Fibroblast of skin of right quadriceps (primary cell): Measurements from ENCODE around the gene CCDC15.
"Not testable (repeated sequence)": the region's sequence is repeated elsewhere in the genome, so short reads cannot be mapped to it uniquely, and the experiment has no call there.

Experiments used
- DNase-seq: peaks from one replicate; pipeline ENCODE4 v3.0.0-alpha.2; 2013

The CCDC15 gene

DNA sequence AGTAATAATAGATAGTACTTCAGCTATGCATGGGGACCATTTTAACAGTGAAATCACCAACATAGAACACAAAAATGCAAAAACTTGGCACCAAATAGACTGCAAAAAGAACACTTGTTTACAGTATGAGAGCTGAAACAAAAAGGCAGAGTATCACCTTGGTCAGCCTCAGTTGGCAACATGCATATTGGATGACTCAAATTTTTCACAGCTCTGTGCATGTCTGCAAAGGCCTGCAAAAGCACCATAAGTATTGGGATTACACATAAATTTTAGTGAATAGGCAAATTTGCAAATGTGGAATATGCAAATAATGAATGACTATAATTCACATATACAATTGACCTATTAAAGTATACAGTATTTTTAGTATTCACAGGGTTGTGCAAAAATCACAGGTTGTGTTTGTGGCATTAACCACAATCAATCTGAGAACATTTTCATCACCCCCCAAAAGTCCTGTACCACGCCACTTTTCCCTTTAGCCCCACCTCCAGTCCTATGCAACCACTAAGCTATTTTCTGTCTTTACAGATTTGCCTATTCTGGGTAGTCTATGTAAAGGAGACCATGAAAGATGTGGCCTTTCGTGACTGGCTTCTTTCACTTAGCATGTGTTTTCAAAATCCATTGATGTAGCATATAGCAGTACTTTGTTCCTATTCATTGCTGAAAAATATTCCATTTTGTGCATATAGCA lies 47.2 kb downstream of the CCDC15 start:
- DNase-seq, result no peak

DNA sequence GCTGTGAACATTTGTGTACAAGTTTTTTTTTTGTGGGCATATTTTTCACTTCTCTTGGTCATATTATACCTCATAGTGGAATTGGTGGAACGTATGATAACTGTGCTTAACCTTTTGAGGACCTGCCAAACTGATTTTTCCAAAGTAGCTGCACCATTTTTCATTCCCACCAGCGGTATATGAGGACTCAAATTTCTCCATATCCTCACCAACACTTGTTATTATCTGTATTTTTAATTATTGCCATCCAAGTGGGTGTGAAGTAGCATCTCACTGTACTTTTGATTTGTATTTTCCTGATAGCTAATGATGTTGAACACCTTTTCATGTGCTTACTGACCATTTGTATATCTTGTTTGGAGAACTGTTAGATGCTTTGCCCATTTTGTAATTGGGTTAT lies 47.8 kb downstream of the CCDC15 start:
- no peak for DNase-seq

DNA sequence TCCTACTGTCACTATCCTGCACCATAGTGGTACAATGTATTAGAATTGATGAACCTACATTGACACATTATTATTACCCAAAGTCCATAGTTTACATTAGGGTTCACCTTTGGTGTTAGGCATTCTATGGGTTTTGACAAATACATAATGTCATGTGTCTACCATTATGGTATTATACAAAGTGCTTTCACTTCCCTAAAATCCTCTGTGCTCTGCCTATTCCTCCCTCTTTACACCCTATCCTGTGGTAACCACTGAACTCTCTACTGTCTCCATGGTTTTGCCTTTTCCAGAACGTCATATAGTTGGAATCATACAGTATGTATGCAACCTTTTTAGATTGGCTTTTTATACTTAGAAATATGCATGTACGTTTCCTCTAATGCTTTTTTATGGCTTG lies 51.5 kb downstream of the CCDC15 start:
- no peak for DNase-seq

DNA sequence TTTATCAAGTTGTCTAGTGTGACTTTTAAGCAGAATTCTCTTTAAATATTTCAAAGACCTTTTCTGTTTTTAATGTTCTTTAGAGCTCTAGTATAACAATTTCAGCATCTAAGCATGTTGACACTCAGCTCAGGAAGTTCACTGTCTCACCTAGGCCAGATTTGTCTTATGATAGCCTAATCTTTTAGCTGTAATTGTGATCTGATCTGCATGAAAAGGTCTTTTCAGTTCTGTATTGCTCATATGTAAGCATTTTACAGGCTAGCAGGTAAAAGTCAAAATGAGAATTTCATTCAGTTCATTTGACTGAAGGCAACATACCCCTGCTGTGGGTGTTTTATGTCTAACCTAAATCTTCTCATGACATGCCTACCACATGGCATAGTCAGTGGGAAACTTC lies 62.4 kb downstream of the CCDC15 start:
- no peak for DNase-seq

DNA sequence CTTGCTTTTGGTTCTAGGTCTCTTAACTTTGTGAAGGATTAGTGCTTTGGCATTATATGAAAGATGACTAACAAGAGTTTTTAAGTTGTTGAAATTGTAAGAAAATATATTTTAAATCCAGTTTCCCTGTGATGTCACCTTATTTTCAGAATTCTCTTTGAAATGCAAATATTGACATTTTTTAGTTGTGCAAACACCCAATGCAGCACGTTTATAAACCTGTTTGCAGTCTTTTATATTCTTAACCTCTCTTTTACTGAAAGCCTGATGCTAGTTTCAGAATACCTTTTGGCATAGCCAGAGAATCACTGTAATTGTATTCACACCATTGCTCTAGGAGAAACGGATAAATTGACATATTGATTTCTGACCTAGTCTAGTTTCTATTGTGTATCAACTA lies 66.3 kb downstream of the CCDC15 start:
- no peak for DNase-seq

DNA sequence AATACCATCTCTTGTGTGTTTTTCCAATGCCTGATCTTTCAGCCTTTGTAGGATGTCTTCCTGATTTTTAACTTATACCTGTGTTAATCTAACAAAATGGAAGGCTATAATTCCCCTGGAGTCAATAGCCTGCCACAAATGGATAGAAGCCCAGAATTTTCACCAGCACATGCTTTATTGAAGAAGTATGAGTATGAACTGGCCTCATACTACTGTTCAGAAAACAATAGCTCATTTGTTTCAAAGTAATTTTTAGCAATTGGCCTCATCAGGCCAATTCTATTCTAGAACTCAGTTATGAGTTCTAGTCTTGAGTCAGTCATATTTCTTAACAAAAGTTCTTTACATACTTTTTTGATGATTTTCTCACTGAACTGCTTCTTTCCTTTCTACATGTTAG lies 68.5 kb downstream of the CCDC15 start:
- no peak for DNase-seq

DNA sequence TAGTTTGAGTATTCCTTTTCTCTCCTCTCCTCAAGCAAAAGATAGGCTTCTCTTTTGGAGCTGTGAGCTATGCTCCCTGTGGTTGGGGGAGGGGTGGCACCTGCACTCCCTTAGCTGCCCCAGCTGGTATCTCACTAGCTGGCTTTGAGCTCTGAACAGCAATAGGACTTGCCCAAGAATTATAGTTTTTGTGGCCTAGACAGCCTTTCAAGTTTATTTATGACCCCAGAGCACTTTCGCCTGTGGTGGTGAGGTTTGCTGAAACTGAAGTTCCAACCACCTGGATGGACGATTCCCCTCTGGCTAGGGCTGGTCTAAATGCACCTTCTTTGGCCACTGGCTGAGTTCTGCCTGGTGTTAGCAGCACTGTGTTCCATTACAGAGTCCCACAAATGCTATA lies 72.0 kb downstream of the CCDC15 start:
- no peak for DNase-seq

DNA sequence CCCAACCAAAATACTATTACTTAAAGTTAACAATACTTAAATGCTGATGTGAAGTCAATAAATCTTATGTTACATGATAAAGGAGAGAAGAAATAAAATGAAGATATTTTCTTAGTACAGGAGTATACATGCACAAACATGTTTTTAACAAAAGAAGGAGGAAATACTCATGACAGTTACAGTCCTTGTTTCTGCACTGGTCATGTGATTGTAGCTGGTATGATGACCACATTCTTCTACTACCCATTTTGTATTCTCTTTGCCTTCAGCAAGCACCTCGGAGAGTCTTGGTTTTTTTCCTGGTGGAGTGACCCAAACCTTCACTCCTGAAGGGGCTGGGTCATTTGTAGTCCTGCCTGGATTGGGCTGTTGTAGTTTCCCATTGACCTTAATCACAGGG lies 75.4 kb downstream of the CCDC15 start:
- not testable (repeated sequence) for DNase-seq

DNA sequence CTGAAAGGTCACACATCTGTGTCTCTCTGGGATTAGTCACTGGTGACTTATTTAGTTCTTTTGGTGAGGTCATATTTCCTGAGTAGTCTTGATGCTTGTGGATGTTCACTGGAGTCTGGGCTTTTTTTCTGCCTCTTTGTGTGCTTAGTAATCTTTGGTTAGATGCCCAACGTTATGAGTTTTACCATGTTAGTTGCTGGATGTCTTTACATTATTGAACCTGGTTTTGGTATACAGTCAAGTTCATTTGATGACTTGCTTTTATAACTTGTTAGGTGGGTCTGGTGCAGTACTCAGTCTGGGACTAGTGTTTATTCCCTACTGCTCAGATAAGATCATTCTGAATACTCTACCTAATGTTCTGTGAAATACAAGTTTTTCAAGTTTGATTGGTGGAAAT lies 82.9 kb downstream of the CCDC15 start:
- DNase-seq, result peak; percentile 87

DNA sequence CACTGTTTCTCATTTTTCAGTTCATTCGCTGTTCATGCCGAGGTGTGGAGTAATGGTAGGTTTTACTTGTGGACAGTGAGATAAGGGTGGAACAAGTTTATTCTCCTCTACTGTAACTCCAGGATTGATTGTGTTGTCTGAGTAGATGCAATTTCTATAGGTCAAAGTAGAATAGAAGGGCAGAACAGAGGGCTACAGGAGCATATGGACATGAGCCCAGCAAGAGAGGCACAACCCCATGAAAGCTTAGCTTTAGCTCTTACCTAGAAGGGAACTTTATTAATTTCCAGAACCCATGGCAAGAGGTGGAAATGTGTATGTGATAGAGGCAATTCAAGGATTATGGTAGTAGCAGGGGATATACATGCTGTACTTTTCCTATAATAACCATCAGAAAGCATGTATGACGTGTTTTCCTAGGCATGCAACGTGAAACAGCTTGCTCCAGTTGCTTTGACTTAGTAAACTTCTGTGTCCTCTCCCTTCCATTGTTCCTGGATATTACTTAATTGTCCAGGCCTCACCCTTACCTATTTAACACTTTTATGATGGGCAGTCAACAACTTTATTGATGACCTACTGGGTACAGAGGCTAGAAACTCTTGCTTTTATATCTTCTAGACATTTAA lies 95.3 kb downstream of the CCDC15 start:
- no peak for DNase-seq

DNA sequence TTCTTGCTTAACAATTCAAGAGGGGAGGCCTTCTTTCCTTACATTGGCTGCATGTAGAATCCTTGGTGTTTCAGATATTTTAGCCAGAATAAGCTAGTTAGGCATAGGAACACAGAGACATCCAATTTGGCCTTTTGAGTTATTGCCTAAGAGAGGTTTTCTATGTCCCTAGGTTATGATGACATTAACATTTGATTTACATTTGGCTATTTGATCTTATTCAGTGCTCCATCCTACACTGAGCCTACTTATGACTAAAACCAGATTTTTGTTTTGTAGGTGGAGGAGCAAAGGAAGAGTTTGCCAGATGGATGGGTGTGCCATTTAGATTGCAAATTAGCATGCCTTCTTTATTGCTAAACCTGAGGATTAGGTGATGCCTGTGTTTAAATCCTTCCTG lies 98.0 kb downstream of the CCDC15 start:
- no peak for DNase-seq

DNA sequence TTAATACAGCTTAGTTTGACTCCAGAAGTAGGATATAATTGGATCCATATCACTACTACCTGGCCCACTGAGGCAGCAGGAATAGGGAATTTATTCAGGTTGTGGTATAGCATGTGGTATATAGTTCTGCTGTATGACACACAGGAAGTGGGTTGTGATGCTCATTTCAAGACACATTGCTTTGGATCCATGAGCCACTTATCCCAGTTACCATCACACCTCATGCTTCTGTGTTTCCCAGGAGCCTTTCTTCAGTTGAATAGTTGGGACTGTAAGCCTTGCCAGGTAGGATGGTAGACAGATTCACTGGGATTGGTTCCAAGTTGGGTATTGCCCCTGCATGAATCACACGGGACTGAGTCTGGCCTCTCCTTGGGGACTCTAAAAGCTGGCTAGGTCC lies 99.2 kb downstream of the CCDC15 start:
- DNase-seq, result no peak

DNA sequence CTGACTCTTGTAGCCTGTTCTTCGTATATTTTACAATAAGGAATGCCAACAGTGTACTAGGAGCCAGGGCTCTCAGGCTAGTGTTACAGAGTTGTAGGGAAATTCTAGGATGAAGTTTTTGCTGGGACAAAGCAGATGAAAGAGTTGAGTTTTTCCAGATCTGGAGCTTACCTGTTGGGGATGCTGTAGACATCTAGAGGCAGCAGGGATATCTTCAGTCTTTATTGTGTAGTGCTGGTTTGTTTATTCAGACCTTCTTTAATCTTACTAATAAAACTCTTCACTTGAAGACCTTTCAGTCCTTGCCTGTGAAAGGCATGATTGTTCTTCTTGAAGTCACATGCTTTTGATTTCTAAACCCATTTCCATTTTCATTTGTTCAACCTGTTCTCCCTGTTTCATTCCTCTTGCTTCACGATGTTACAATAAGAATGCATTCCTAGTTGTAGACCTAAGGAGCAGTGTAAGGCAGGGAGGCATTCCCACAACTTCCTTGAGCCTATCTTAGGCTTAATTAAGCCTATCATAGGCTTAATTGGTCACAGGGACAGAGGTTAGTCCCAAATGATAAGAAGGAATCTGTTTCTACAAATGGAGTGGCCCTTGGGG lies 101.2 kb downstream of the CCDC15 start:
- no peak for DNase-seq

DNA sequence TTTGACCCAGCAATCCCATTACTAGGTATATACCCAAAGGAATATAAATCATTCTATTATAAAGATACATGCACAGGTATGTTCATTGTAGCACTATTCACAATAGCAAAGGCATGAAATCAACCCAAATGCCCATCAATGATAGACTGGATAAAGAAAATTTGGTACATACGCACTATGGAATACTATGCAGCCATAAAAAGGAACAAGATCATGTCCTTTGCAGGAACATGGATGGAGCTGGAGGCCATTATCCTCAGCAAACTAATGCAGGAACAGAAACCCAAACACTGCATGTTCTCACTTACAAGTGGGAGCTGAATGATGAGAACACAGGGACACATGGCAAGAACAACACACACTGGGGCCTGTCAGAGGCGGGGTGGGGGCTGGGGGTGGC lies 102.1 kb downstream of the CCDC15 start:
- DNase-seq, result not testable (repeated sequence)

DNA sequence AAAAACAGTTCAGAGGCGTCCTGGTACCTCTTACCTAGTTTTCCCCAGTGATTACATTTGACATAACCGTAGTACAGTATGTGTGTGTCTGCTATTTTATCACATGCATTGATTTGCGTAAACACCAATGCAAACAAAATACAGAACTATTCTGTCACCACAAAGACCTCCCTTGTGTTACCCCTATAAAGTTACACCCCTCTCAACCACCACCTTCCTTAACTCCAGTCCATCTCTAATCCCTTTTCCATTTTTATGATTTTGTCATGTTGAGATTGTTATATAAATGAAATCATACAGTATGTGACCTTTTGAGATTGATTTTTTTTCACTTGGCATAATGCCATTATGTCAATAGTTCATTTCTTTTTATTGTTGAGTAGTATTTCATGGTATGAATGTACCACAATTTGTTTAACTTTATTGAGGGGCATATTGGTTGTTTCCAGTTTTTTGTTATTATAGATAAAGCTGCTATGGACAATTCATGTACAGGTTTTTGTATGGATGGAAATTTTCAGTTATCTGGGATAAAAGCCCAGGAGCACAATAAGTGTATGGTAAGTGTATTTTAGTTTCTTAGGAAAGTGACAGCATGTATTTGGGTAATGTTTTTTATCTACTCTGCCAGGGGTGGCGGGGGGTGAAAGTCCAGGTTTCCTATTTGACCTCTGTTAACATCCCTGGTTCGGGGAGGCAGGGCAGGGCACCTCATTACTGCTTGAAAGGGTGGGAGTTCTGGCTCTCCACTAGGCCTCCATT lies 103.1 kb downstream of the CCDC15 start:
- no peak for DNase-seq

DNA sequence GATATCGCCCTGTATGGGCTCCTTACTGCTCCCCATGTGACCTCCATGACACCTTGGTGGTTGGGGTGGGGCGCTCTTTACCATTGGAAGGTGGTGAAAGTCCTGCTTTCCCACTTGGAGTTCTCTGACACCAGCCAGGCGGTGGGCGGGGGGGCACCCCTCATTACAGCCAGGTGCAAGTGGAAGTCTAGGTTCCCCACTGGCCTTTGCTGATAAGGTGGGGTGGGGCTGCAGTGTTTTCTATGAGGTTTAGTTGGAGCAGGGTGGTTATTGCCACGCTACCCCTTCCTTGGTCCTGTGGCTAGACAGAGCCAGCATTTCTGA lies 103.7 kb downstream of the CCDC15 start:
- no peak for DNase-seq

DNA sequence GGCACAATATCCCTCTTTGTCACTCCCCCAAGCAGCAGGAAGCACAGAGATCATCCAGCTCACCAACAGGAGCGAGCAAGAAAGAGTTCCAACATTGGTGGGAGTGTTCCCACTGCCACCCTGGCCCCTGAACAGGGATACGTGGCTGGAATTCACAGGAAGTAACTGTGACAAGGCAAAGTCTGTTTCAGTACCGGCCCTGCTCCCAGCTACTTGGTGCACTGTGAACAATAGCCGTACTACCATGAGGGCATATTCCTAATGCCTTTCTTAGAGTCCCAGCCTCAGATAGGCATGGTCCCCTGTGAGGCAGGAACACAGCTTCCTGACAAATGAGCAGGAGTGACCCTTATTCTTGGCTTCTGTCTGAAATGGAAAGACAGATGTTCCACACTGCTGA lies 107.3 kb downstream of the CCDC15 start:
- no peak for DNase-seq

DNA sequence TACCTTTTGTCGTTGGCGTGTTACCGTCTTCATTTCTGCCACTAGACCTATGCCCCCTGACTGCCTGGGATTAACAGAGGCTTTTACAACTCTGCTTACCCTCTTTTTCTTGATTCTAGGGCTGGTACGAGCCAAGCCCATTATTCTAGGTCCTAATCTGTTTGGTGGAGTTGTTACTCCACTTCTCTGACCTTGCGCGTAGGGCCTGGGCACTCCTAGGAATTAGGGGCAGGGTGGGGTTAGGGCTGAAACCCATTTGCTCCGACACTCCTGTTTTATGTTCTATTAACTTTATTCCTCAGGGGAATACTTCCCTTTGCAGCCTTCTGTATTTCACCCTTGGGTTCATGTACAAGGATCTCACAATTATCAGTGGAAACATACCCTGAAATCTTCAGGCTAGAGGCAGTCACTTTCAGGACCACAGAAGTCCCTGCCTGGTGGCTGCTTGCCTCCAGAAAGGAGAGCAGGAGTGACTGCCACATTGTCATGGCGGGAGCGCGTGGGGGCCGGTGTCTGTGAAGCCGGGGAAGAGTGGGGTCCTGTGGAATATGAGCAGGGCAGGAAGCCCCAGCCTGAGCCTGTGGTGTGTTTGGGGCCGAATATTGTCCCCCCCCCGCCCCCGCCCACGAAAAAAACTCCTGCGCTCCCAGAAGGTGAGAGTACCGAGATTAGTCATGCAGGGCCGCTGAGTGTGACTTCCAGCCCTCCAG lies 108.4 kb downstream of the CCDC15 start:
- DNase-seq, result no peak

DNA sequence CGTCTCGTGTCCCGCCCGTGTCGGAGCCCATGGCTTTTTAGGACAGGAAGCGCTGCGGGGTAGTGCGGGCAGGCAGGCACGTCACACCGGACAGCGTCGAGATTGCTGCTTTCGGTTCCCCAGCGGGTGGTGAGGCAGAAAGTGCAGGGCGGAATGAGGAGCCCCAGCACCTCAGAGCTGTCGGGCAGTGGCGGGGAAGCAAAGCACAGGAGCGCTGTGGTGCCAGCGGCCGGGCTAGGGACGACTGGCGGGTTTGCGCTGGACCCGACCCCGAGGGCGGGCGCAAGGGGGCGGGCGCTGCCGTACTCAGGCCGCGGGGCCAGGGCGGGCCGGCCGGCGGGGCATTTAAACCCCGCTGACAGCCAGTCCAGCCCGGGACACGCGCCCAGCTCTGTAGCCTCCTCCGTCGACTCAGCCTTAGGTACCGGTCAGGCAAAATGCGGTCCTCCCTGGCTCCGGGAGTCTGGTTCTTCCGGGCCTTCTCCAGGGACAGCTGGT lies 109.0 kb downstream of the CCDC15 start, which contains the start of gene SLC37A2:
Gene SLC37A2 (plus strand): TSS at position 375 of the 498 bp plus-strand sequence. CDS start 63 bp downstream, at position 438.
- DNase-seq, result peak; percentile 44

DNA sequence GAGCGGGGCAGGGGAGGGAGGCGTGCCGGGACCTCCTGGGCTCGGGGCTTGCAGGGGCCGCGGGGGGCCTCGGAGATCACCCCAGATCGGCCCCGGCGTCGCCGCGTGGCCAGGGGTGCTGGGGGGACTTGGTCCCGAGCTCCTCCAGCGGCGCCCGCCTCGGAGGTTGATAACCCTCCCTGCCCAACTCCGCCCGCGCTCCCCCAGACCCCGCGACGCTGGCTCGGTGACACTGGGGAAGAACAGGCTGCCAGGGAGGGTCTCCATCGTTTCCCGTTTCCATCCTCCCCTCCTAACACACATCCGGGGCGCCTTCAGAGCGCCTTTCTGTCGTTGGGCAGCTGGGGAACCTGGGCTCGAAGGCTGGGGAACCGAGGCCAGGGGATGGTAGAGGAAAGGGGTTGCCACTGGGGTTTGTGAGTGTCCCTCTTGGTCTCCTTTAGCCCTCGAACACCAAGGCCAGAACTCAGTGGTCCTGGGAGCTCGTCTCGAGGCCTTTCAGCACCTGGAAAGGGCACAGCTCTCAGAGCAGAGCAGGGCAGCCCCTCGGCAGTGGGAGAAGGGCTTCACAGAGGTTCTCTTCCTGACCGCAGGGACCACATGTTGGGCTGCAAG lies 109.5 kb downstream of the CCDC15 start:
- DNase-seq, result no peak

DNA sequence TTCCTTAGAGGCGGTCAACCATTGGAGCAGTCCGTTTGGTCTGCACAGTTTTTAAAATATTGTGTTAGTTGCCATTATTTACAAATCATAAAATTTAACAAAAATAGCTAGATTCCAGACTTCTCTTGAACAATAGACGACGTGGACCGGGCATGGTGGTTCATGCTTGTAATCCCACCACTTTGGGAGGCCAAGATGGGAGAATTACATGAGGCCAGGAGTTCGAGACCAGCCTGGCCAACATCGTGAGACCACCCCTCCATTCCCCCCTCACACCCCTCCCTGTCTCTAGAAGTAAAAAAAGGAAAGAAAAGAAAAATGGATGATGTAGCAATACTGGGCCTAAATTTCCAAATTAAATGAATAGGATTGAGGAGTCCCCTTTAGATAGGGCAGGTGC lies 110.1 kb downstream of the CCDC15 start:
- no peak for DNase-seq

DNA sequence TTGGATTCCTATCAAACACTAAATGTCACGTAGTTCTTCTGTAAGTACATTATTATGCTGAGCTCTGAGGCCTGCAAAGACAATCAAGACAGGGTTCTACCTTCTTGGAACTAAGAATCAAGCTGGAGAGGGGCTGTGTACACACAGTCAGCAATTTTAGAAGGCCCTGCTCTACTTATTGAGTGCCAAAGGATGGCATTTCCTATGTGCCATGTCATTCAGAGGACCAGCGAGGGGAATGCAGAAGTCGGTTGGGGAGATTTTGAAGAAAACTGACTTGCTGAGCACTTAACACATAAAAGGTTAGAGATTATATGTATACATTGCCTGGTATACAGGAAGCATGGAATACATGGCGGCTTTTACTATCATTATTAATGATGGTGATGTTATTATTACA lies 114.4 kb downstream of the CCDC15 start:
- DNase-seq, result no peak

DNA sequence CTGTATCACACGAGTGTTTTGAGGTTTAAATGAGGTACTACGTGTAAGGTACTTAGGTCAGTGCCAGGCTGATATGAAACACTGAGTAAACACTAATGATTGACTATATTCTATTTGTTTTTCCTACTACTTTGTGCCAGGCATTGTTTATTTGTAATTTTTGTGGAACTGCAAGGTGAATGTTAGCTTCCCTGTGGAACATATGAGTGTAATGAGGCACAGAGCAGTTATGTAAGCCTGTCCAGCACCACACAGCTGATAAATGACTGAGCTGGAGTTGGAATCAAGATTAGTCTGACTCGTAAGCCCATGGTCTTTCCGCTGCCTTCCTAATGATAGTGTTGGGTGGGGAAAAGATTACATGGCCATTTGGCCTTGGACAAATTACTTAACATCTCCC lies 115.0 kb downstream of the CCDC15 start:
- no peak for DNase-seq
